ENCODE measurements around the gene GLT1D1. TPM values are rescaled to one million over a fixed set of nuclear protein-coding genes. Genes with fewer than 3 reads are reported as not detected.
"Not testable (repeated sequence)": the region's sequence is repeated elsewhere in the genome, so short reads cannot be mapped to it uniquely, and the experiment has no call there.

The GLT1D1 gene
- total and polyA plus RNA-seq, 5 donors = 0.07 to 0.44 (median 0.38) TPM; not detected in 1

- 67% methylated on average over 4 of the region's 4 CpGs for WGBS
- Histone ChIP-seq H3K4me1 (ENCODE audit: control insufficient read depth, insufficient read depth, low read length) (no peaks in the 10 kb centered on the region), H3K27me3 (ENCODE audit: control insufficient read depth, insufficient read depth) (no peaks in the 10 kb centered on the region), H3K9me3 (ENCODE audit: control insufficient read depth, low read length) (no peaks in the 10 kb centered on the region), H3K27ac (ENCODE audit: low read length) (no peak overlapping the region), H3K4me3 (ENCODE audit: low read length) (no peak overlapping the region)
- DNase-seq (no peak), ATAC-seq (no peak)
- intact Hi-C loops (cut with DNase I) = no loop called here
Observed at GRCh38 chr12:128843538-128843937, 9.7 kb upstream of the GLT1D1 start.

- Histone ChIP-seq H3K9me3 (ENCODE audit: control insufficient read depth, low read length) (no peaks in the 10 kb centered on the region), H3K4me1 (ENCODE audit: control insufficient read depth, insufficient read depth, low read length) (no peaks in the 10 kb centered on the region), H3K4me3 (ENCODE audit: low read length) (no peak overlapping the region), H3K27me3 (ENCODE audit: control insufficient read depth, insufficient read depth) (no peaks in the 10 kb centered on the region), H3K27ac (ENCODE audit: low read length) (no peak overlapping the region)
- intact Hi-C loops (cut with DNase I) = no loop called here
- DNase-seq (no peak), ATAC-seq (no peak)
- 66% methylated on average over 11 of the region's 11 CpGs for WGBS
Observed at GRCh38 chr12:128844031-128844635, 9.1 kb upstream of the GLT1D1 start.

- DNase-seq; H3K4me1 ChIP-seq (ENCODE audit: control insufficient read depth, insufficient read depth, low read length); ATAC-seq; H3K9me3 ChIP-seq (ENCODE audit: control insufficient read depth, low read length); H3K27me3 ChIP-seq (ENCODE audit: control insufficient read depth, insufficient read depth); intact Hi-C loops (cut with DNase I); H3K27ac ChIP-seq (ENCODE audit: low read length); H3K4me3 ChIP-seq (ENCODE audit: low read length): not testable (repeated sequence)
- 91% methylated on average over 27 of the region's 27 CpGs for WGBS
Observed at GRCh38 chr12:128846671-128847070, 6.6 kb upstream of the GLT1D1 start.

GRCh38 chr12:128848371-128848770, 4.9 kb upstream of the GLT1D1 start:
- Histone ChIP-seq H3K27me3 (ENCODE audit: control insufficient read depth, insufficient read depth) (no peaks in the 10 kb centered on the region), H3K27ac (ENCODE audit: low read length) (no peak overlapping the region), H3K4me1 (ENCODE audit: control insufficient read depth, insufficient read depth, low read length) (no peaks in the 10 kb centered on the region), H3K9me3 (ENCODE audit: control insufficient read depth, low read length) (no peaks in the 10 kb centered on the region), H3K4me3 (ENCODE audit: low read length) (no peak overlapping the region)
- DNase-seq (no peak), ATAC-seq (no peak)
- 96% methylated on average over 14 of the region's 14 CpGs for WGBS
- intact Hi-C loops (cut with DNase I) = no loop called here

- H3K27ac ChIP-seq (ENCODE audit: low read length); H3K9me3 ChIP-seq (ENCODE audit: control insufficient read depth, low read length); H3K4me1 ChIP-seq (ENCODE audit: control insufficient read depth, insufficient read depth, low read length); DNase-seq; H3K4me3 ChIP-seq (ENCODE audit: low read length); ATAC-seq; H3K27me3 ChIP-seq (ENCODE audit: control insufficient read depth, insufficient read depth); intact Hi-C loops (cut with DNase I): not testable (repeated sequence)
- 47% methylated on average over 6 of the region's 6 CpGs for WGBS
Observed at GRCh38 chr12:128849806-128850205, 3.5 kb upstream of the GLT1D1 start.

GRCh38 chr12:128850400-128850799, 2.9 kb upstream of the GLT1D1 start:
- intact Hi-C loops (cut with DNase I) = no loop called here
- ATAC-seq = no peak
- 67% methylated on average over 3 of the region's 3 CpGs for WGBS
- Histone ChIP-seq H3K27ac (ENCODE audit: low read length) (no peak overlapping the region), H3K4me3 (ENCODE audit: low read length) (no peak overlapping the region), H3K27me3 (ENCODE audit: control insufficient read depth, insufficient read depth) (no peaks in the 10 kb centered on the region), H3K9me3 (ENCODE audit: control insufficient read depth, low read length) (no peaks in the 10 kb centered on the region), H3K4me1 (ENCODE audit: control insufficient read depth, insufficient read depth, low read length) (no peaks in the 10 kb centered on the region)
- DNase-seq = no peak

GRCh38 chr12:128851429-128851828, 1.8 kb upstream of the GLT1D1 start:
- ATAC-seq; H3K9me3 ChIP-seq (ENCODE audit: control insufficient read depth, low read length); H3K4me1 ChIP-seq (ENCODE audit: control insufficient read depth, insufficient read depth, low read length); H3K27me3 ChIP-seq (ENCODE audit: control insufficient read depth, insufficient read depth); H3K4me3 ChIP-seq (ENCODE audit: low read length); H3K27ac ChIP-seq (ENCODE audit: low read length); intact Hi-C loops (cut with DNase I); DNase-seq: not testable (repeated sequence)
- 80% methylated on average over 7 of the region's 7 CpGs for WGBS

- H3K4me3 ChIP-seq (ENCODE audit: low read length) = no peak overlapping the region
- ATAC-seq (no peak), DNase-seq (no peak)
- intact Hi-C loops (cut with DNase I) = no loop called here
- 86% methylated on average over 8 of the region's 8 CpGs for WGBS
- H3K9me3 ChIP-seq (ENCODE audit: control insufficient read depth, low read length) = no peaks in the 10 kb centered on the region
- no peak overlapping the region for H3K27ac ChIP-seq (ENCODE audit: low read length)
- no peaks in the 10 kb centered on the region for H3K27me3 ChIP-seq (ENCODE audit: control insufficient read depth, insufficient read depth)
- H3K4me1 ChIP-seq (ENCODE audit: control insufficient read depth, insufficient read depth, low read length) = no peaks in the 10 kb centered on the region
Observed at GRCh38 chr12:128852026-128852698, 1.1 kb upstream of the GLT1D1 start.

GRCh38 chr12:128853600-128854197, 421 bp downstream of the GLT1D1 start:
- under 1% methylated on average over 74 of the region's 74 CpGs for WGBS
- peak overlapping the region; percentile 19 for H3K4me3 ChIP-seq (ENCODE audit: low read length)
- intact Hi-C loops (cut with DNase I) = no loop called here
- H3K9me3 ChIP-seq (ENCODE audit: control insufficient read depth, low read length) = no peaks in the 10 kb centered on the region
- H3K27me3 ChIP-seq (ENCODE audit: control insufficient read depth, insufficient read depth) = no peaks in the 10 kb centered on the region
- no peak overlapping the region for H3K27ac ChIP-seq (ENCODE audit: low read length)
- DNase-seq (no peak), ATAC-seq (no peak)
- H3K4me1 ChIP-seq (ENCODE audit: control insufficient read depth, insufficient read depth, low read length) = no peaks in the 10 kb centered on the region

- ATAC-seq (no peak), DNase-seq (no peak)
- no peak overlapping the region for H3K27ac ChIP-seq (ENCODE audit: low read length)
- H3K27me3 ChIP-seq (ENCODE audit: control insufficient read depth, insufficient read depth) = no peaks in the 10 kb centered on the region
- H3K4me3 ChIP-seq (ENCODE audit: low read length) = no peak overlapping the region
- no peaks in the 10 kb centered on the region for H3K9me3 ChIP-seq (ENCODE audit: control insufficient read depth, low read length)
- no peaks in the 10 kb centered on the region for H3K4me1 ChIP-seq (ENCODE audit: control insufficient read depth, insufficient read depth, low read length)
- WGBS = 64% methylated on average over 9 of the region's 9 CpGs
- intact Hi-C loops (cut with DNase I) = no loop called here
Observed at GRCh38 chr12:128856035-128856790, 2.9 kb downstream of the GLT1D1 start.

GRCh38 chr12:128856791-128857078, 3.5 kb downstream of the GLT1D1 start:
- WGBS = 92% methylated on average over 7 of the region's 7 CpGs
- no peak overlapping the region for H3K27ac ChIP-seq (ENCODE audit: low read length)

More at GRCh38 chr12:128856791-128857078, 3.5 kb downstream of the GLT1D1 start:
- no peak for ATAC-seq
- no peaks in the 10 kb centered on the region for H3K27me3 ChIP-seq (ENCODE audit: control insufficient read depth, insufficient read depth)
- H3K4me1 ChIP-seq (ENCODE audit: control insufficient read depth, insufficient read depth, low read length) = no peaks in the 10 kb centered on the region
- no peak for DNase-seq
- H3K9me3 ChIP-seq (ENCODE audit: control insufficient read depth, low read length) = no peaks in the 10 kb centered on the region
- intact Hi-C loops (cut with DNase I) = no loop called here
- H3K4me3 ChIP-seq (ENCODE audit: low read length) = no peak overlapping the region
